WTC11 (cell line): Measurements from ENCODE around the gene PHKG2.

Experiments used
- CREB1 ChIP-seq: sonication (generic); formaldehyde crosslinking; IDR thresholded peaks from 2 replicates; pipeline ENCODE4 v1.8.0; 2023; ENCODE audit warnings: mild to moderate bottlenecking, missing genetic modification reagents
- ELF4 ChIP-seq: sonication (generic); formaldehyde crosslinking; IDR thresholded peaks from 2 replicates; pipeline ENCODE4 v1.8.1; 2022; ENCODE audit warnings: low read depth, mild to moderate bottlenecking, moderate library complexity, missing genetic modification reagents
- ESRRA ChIP-seq: sonication (generic); formaldehyde crosslinking; IDR thresholded peaks from 2 replicates; pipeline ENCODE4 v1.8.1; 2022; ENCODE audit warnings: mild to moderate bottlenecking, missing genetic modification reagents, borderline replicate concordance
- KAT7 ChIP-seq: sonication (generic); formaldehyde crosslinking; IDR thresholded peaks from 2 replicates; pipeline ENCODE4 v1.8.1; 2023; ENCODE audit warnings: missing genetic modification reagents, mild to moderate bottlenecking, borderline replicate concordance
- PRRX2 ChIP-seq: fragments of 250-450 bp; sonication (Bioruptor Pico); IDR thresholded peaks from 2 replicates; pipeline ENCODE4 v1.8.0; 2021; ENCODE audit warnings: mild to moderate bottlenecking
- SOX15 ChIP-seq: fragments of 250-450 bp; sonication (Bioruptor Pico); IDR thresholded peaks from 2 replicates; pipeline ENCODE4 v1.9.0; 2021; ENCODE audit warnings: mild to moderate bottlenecking
- SP1 ChIP-seq: sonication (generic); formaldehyde crosslinking; conservative IDR thresholded peaks from 2 replicates; pipeline ENCODE4 v1.8.1; 2022; ENCODE audit warnings: missing genetic modification reagents
- TF ChIP-seq, protein P1 (sequence below): fragments of 200-600 bp; IDR thresholded peaks from 2 replicates; pipeline ENCODE4 v1.8.0; 2022; ENCODE audit warnings: antibody characterized with exemption
- TF ChIP-seq, protein P2 (sequence below): sonication (generic); formaldehyde crosslinking; IDR thresholded peaks from 2 replicates; pipeline ENCODE4 v1.8.0; 2022; ENCODE audit warnings: mild to moderate bottlenecking, missing genetic modification reagents
- TF ChIP-seq, protein P3 (sequence below): sonication (generic); formaldehyde crosslinking; IDR thresholded peaks from 2 replicates; pipeline ENCODE4 v1.8.0; 2022; ENCODE audit warnings: mild to moderate bottlenecking, missing genetic modification reagents
- TF ChIP-seq, protein P4 (sequence below): sonication (generic); formaldehyde crosslinking; conservative IDR thresholded peaks from 2 replicates; pipeline ENCODE4 v1.8.1; 2023; ENCODE audit warnings: mild to moderate bottlenecking, low read depth, missing genetic modification reagents, moderate library complexity
- TF ChIP-seq, protein P5 (sequence below): sonication (generic); formaldehyde crosslinking; IDR thresholded peaks from 2 replicates; pipeline ENCODE4 v1.8.1; 2023; ENCODE audit warnings: mild to moderate bottlenecking, missing genetic modification reagents
- TF ChIP-seq, protein P6 (sequence below): sonication (generic); formaldehyde crosslinking; IDR thresholded peaks from 2 replicates; pipeline ENCODE4 v1.8.0; 2022; ENCODE audit warnings: mild to moderate bottlenecking, missing genetic modification reagents
- TF ChIP-seq, protein P7 (sequence below): sonication (generic); formaldehyde crosslinking; IDR thresholded peaks from 2 replicates; pipeline ENCODE4 v1.8.1; 2023; ENCODE audit warnings: mild to moderate bottlenecking, missing genetic modification reagents, moderate library complexity

DNA sequence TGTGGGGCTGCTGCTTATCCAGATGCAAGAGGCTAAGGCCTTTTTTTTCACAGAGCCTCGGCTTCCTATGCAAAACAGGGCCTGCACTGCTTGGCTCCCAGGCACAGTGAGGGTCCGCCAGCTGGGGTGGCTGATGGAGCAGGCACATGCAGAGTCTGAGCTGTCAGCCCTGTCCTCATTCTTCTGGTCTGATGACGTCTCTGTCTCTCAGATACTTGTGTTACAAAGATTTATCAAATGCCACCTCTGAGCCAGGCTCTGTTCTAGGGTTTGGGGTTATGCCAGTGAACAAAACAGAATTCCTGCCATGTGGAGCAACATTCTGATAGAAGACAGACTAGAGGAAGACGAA is 18.7 kb downstream of the PHKG2 start:
- TF ChIP-seq, protein P1, sequence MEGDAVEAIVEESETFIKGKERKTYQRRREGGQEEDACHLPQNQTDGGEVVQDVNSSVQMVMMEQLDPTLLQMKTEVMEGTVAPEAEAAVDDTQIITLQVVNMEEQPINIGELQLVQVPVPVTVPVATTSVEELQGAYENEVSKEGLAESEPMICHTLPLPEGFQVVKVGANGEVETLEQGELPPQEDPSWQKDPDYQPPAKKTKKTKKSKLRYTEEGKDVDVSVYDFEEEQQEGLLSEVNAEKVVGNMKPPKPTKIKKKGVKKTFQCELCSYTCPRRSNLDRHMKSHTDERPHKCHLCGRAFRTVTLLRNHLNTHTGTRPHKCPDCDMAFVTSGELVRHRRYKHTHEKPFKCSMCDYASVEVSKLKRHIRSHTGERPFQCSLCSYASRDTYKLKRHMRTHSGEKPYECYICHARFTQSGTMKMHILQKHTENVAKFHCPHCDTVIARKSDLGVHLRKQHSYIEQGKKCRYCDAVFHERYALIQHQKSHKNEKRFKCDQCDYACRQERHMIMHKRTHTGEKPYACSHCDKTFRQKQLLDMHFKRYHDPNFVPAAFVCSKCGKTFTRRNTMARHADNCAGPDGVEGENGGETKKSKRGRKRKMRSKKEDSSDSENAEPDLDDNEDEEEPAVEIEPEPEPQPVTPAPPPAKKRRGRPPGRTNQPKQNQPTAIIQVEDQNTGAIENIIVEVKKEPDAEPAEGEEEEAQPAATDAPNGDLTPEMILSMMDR: no peak
- no peak for TF ChIP-seq SP1
- no peak for TF ChIP-seq ELF4 (CRISPR knock-in tag)
- TF ChIP-seq, protein P2, sequence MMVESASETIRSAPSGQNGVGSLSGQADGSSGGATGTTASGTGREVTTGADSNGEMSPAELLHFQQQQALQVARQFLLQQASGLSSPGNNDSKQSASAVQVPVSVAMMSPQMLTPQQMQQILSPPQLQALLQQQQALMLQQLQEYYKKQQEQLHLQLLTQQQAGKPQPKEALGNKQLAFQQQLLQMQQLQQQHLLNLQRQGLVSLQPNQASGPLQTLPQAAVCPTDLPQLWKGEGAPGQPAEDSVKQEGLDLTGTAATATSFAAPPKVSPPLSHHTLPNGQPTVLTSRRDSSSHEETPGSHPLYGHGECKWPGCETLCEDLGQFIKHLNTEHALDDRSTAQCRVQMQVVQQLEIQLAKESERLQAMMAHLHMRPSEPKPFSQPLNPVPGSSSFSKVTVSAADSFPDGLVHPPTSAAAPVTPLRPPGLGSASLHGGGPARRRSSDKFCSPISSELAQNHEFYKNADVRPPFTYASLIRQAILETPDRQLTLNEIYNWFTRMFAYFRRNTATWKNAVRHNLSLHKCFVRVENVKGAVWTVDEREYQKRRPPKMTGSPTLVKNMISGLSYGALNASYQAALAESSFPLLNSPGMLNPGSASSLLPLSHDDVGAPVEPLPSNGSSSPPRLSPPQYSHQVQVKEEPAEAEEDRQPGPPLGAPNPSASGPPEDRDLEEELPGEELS (CRISPR knock-in tag): no peak
- no peak for TF ChIP-seq KAT7 (CRISPR knock-in tag)
- no peak for TF ChIP-seq CREB1 (CRISPR knock-in tag)
- no peak for TF ChIP-seq PRRX2 (CRISPR knock-in tag)
- TF ChIP-seq, protein P3, sequence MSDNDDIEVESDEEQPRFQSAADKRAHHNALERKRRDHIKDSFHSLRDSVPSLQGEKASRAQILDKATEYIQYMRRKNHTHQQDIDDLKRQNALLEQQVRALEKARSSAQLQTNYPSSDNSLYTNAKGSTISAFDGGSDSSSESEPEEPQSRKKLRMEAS: no peak
- no peak for TF ChIP-seq ESRRA
- TF ChIP-seq, protein P4, sequence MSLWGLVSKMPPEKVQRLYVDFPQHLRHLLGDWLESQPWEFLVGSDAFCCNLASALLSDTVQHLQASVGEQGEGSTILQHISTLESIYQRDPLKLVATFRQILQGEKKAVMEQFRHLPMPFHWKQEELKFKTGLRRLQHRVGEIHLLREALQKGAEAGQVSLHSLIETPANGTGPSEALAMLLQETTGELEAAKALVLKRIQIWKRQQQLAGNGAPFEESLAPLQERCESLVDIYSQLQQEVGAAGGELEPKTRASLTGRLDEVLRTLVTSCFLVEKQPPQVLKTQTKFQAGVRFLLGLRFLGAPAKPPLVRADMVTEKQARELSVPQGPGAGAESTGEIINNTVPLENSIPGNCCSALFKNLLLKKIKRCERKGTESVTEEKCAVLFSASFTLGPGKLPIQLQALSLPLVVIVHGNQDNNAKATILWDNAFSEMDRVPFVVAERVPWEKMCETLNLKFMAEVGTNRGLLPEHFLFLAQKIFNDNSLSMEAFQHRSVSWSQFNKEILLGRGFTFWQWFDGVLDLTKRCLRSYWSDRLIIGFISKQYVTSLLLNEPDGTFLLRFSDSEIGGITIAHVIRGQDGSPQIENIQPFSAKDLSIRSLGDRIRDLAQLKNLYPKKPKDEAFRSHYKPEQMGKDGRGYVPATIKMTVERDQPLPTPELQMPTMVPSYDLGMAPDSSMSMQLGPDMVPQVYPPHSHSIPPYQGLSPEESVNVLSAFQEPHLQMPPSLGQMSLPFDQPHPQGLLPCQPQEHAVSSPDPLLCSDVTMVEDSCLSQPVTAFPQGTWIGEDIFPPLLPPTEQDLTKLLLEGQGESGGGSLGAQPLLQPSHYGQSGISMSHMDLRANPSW (CRISPR knock-in tag): no peak
- TF ChIP-seq, protein P5, sequence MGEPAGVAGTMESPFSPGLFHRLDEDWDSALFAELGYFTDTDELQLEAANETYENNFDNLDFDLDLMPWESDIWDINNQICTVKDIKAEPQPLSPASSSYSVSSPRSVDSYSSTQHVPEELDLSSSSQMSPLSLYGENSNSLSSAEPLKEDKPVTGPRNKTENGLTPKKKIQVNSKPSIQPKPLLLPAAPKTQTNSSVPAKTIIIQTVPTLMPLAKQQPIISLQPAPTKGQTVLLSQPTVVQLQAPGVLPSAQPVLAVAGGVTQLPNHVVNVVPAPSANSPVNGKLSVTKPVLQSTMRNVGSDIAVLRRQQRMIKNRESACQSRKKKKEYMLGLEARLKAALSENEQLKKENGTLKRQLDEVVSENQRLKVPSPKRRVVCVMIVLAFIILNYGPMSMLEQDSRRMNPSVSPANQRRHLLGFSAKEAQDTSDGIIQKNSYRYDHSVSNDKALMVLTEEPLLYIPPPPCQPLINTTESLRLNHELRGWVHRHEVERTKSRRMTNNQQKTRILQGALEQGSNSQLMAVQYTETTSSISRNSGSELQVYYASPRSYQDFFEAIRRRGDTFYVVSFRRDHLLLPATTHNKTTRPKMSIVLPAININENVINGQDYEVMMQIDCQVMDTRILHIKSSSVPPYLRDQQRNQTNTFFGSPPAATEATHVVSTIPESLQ (CRISPR knock-in tag): no peak
- TF ChIP-seq, protein P6, sequence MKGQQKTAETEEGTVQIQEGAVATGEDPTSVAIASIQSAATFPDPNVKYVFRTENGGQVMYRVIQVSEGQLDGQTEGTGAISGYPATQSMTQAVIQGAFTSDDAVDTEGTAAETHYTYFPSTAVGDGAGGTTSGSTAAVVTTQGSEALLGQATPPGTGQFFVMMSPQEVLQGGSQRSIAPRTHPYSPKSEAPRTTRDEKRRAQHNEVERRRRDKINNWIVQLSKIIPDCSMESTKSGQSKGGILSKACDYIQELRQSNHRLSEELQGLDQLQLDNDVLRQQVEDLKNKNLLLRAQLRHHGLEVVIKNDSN (CRISPR knock-in tag): no peak
- TF ChIP-seq, protein P7, sequence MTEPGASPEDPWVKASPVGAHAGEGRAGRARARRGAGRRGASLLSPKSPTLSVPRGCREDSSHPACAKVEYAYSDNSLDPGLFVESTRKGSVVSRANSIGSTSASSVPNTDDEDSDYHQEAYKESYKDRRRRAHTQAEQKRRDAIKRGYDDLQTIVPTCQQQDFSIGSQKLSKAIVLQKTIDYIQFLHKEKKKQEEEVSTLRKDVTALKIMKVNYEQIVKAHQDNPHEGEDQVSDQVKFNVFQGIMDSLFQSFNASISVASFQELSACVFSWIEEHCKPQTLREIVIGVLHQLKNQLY (CRISPR knock-in tag): no peak
- no peak for TF ChIP-seq SOX15
